Keratinocyte (primary cell): ENCODE data around the gene C15orf40.

Source experiments
- CTCF ChIP-seq, 3 experiments: IDR thresholded peaks in 1 of 3; conservative IDR thresholded peaks in 1 of 3; optimal IDR thresholded peaks in 1 of 3; 2 replicates in 2 of 3; 3 replicates in 1 of 3; pipeline versions ENCODE3 to v1.5.1; 2011; ENCODE audit warnings: low read length in 3 of 3, mild to moderate bottlenecking in 3 of 3, moderate library complexity in 2 of 3, control low read depth in 1 of 3, inconsistent platforms in 1 of 3; ENCODE audit not compliant: insufficient read depth in 2 of 3; ENCODE audit errors: extremely low read depth in 1 of 3
- EZH2 ChIP-seq: IDR thresholded peaks from one replicate; pipeline ENCODE4 v1.6.1; 2012; ENCODE audit warnings: inconsistent platforms, mild to moderate bottlenecking, low read length, moderate library complexity

DNA sequence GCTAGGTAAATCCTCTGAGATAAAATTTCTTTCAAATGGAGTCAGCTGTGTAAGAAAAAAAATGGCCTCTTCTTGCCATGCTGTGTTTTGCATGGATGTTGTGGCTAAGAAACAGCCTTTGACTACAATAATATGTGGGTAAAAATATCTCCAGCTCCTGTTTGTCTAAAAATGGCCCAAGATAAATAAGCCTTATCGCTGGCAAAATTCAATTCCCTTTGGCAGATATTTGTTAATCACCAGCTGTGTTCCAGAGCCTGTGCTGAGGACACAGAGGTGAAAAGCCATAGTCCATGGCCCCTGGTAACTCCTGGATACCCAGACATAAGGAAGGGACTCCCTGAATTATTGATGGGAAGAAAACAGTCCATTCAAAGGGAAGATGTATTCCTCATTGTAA lies 40.7 kb downstream of the C15orf40 start:
- TF ChIP-seq CTCF (optimal IDR thresholded peaks at IDR 0.05 in 1 of 3, IDR thresholded peaks at IDR 0.05 in 1 of 3, conservative IDR thresholded peaks at IDR 0.05 in 1 of 3; ENCODE audit: extremely low read depth in 1 of 3, insufficient read depth in 2 of 3, low read length in 3 of 3) (no peak), EZH2 (no peak)
